GM19238 (cell line): Measurements from ENCODE around the gene LCN6.

Source experiments
- DNase-seq: peaks from one replicate; pipeline ENCODE4 v3.0.0; 2011; ENCODE audit warnings: low spot score; ENCODE audit not compliant: insufficient read length

Gene LCN6

DNA sequence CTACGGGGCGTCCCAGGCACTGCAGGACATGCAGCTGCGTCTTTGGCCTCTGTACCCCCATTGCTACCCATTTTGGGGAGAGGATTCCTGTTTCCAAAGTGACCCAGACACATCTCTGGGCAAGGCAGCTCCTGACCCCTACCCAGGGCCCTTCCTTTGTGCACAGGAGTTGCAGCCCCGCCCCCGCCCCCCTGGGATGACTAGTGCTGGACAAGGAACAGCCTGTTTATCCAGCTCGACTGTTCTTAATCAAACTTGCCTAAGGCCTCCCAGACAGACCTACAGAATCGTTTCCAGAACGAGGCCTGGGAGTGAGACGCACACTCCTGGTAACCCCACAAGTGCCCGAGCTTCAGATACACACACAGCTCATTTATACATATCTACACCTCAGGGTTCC is 22.7 kb downstream of the LCN6 start:
- DNase-seq, result no peak

GRCh38 chr9:136724772-136725171 is 23.6 kb downstream of the LCN6 start:
- DNase-seq, result no peak

DNA sequence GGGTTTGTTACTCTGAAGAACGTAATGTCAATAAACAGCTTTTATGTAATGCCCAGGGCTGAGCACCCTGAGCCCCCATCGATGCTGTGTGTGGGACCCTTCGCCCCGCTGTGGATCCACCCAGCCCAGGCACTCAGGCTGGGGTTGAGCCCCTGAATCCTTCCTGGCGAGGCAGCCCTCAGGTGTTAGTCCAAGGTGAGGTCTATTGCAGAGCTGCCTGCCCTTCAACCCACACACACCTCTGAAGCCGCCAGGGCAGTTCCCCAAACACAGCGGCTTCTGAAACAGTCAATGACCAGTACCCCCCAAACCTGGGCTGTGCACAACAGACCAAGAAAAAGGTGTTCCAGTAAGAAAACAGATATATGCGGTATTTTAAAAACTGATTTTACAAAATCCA is 24.3 kb downstream of the LCN6 start:
- no peak for DNase-seq

- no peak for DNase-seq
These were observed 24.9 kb downstream of the LCN6 start for GRCh38 chr9:136723362-136723976.

DNA sequence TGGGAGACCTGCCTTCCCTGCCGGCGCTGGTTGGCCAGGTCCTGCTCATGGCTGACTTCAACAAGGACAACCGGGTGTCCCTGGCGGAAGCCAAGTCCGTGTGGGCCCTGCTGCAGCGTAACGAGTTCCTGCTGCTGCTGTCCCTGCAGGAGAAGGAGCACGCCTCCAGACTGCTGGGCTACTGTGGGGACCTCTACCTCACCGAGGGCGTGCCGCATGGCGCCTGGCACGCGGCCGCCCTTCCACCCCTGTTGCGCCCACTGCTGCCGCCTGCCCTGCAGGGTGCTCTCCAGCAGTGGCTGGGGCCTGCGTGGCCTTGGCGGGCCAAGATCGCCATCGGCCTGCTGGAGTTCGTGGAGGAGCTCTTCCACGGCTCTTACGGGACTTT is 25.4 kb downstream of the LCN6 start:
- DNase-seq, result no peak

GRCh38 chr9:136722093-136722968 is 26.0 kb downstream of the LCN6 start:
- DNase-seq, result no peak

- no peak for DNase-seq
These were observed 26.8 kb downstream of the LCN6 start for GRCh38 chr9:136721339-136722092.

DNA sequence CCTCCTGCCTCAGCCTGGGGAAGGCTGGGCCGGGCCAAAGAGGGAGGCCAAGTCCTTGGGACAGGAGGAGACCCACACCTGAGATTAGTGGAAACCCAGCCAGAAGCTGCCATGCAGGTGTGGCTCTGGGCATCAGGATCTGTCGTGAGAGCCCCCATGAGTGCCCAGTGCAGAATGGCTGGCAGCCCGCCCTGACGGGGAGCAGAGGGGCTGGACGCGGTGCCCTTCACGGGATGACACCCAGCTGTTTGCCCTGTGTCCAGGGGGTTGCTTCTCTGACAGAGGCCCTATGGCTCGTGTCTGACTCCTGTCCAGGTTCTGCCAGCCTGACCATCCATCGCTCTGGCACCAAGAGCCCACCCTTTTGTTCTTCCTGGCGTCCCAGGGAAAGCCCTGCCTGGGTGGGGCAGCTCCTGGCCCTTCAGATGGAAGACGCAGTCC is 27.4 kb downstream of the LCN6 start:
- DNase-seq, result no peak

- no peak for DNase-seq
These were observed 28.0 kb downstream of the LCN6 start for GRCh38 chr9:136720251-136720897.

GRCh38 chr9:136719195-136719880 is 29.0 kb downstream of the LCN6 start:
- no peak for DNase-seq

- no peak for DNase-seq
These were observed 29.8 kb downstream of the LCN6 start for GRCh38 chr9:136718345-136719194.

DNA sequence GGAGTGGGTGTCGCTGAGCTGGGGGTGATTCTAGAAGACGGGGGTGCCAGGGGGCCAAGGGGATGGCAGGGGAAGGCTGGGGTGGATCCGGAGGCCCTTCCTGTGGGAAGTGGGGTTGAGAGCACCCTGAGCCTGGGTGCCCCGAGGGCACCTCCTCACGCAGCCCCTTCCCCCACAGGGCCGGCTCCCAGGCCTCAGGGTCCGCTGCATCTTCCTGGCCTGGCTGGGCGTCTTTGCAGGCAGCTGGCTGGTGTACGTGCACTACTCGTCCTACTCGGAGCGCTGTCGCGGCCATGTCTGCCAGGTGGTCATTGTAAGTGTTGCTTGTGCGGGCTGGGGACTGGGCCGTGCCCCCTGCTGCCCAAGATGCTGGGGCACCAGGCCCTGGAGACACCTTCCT is 30.9 kb downstream of the LCN6 start:
- no peak for DNase-seq

DNA sequence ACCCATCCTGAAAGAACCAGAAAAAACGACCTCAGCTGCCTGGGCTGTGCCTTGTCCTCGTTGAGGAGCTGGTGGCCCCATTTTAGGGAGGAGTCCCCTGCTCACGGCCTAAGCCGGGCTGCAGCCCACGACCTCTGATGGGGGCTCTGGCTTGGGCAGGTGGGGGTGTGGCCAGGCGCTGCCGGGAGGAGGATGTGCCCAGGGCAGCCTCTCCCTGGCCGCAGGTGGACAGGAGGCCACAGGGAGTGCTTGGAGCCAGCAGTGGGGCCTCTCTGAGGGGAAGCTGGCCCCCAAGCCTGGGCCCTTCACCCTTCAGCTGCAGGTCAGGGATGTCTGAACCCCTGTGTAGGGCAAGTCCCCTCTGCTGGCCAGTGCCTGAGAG is 33.4 kb downstream of the LCN6 start:
- DNase-seq, result no peak

- DNase-seq, result no peak
These were observed 34.0 kb downstream of the LCN6 start for GRCh38 chr9:136714096-136714892.

DNA sequence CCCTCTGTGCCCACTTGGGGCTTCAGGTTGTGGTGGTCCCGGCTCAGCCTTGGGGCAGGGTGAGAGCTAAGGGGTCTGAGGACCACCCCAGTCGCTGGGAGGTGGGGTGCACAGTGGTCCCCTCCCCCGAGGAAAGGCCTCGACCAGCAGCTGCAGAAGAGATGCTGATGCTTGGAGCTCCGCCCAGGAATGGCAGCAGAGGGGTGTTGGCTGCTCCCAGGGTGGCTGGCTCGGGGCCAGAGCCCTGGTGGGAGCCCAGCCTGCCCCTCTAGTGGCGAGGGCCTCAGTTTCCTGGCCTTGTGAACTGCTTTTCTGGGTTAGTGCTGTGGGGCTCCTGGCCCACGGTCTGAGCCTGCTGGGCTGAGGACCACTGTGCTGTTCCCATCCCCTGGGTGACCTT is 34.8 kb downstream of the LCN6 start:
- no peak for DNase-seq

DNA sequence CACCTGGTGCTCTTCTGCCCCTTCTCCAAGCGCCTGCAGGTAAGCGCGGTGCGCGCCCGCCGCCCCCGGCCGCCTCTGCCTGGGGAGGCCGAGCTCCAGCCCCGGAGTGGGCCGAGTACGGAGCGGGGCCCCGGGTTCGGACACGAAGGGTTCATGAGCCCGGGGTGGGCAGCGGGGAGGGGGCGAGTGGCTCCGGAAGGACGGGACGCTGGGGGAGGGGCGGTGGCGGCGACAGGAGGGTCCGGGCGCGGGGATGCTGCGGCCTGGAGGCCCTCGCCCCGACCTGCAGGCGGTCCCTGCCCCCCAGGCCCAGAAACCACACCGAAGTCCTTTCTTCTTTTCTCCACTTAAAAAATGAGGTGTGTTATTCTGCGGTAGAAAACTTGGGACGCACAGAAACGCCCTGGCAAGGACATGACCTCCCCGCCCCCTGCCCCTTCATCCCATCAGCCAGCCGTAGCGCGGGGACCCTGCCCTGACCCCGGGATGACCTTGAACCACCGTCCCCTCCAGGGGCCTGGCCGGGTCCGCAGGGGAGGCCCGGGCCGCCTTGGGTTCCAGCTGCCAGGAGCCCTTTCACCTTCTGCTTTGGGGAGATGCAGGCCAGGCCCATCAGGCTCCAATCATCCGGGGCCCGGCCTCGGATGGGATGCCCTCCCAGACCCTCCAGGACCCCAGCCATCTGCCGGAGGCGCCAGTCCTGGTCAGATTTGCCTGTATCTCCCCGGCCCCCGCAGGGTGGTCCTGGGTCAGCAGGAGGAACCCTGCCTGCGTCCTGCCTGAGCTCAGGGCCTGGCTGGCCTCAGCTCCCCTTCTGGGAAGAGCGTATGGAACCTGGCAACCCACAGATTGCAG is 35.4 kb downstream of the LCN6 start:
- DNase-seq, result no peak

- no peak for DNase-seq
These were observed 36.3 kb downstream of the LCN6 start, which contains the start of gene DIPK1B for GRCh38 chr9:136711751-136712689. Gene DIPK1B (plus strand): TSS chr9:136712572. CDS start chr9:136712666, 94 bp downstream.
